Coronary artery (tissue), 2 donors: ENCODE measurements around the gene PLAC8.

ENCODE experiments used
- DNase-seq: peaks from one replicate; pipeline ENCODE4 v3.0.0-alpha.2; 2017; ENCODE audit warnings: low spot score
- H3K27ac ChIP-seq, 2 donors: fragments of 200-600 bp; sonication (generic); one replicate each; pipeline ENCODE4 v1.5.1; 2016 to 2019
- H3K4me3 ChIP-seq: fragments of 200-600 bp; sonication (generic); 2 replicates; pipeline ENCODE4 v1.5.1; 2016; ENCODE audit warnings: mild to moderate bottlenecking, moderate library complexity
- CTCF ChIP-seq: fragments of 200-600 bp; sonication (generic); IDR thresholded peaks from one replicate; pipeline ENCODE4 v1.5.1; 2019; ENCODE audit warnings: antibody characterized with exemption

PLAC8 gene

GRCh38 chr4:83040269-83040668 is 74.3 kb downstream of the PLAC8 start:
- no peak overlapping the region for H3K4me3 ChIP-seq
- TF ChIP-seq CTCF = no peak
- no peak overlapping the region for H3K27ac ChIP-seq
- DNase-seq = no peak
